GM18520 (cell line): ENCODE results near the gene PARP1.
"Not testable (repeated sequence)": the region's sequence is repeated elsewhere in the genome, so short reads cannot be mapped to it uniquely, and the experiment has no call there.

ENCODE experiments used
- ATAC-seq: cut with Tn5 transposase; IDR thresholded peaks from one replicate; pipeline ENCODE4 v1.9.1; 2021; ENCODE audit not compliant: unreplicated experiment

Gene PARP1

GRCh38 chr1:226407497-226408284, at the start of gene PARP1:
PARP1 (minus strand) TSS chr1:226408093; CDS start chr1:226407929, 164 bp downstream.
- peak; percentile 68 for ATAC-seq

DNA sequence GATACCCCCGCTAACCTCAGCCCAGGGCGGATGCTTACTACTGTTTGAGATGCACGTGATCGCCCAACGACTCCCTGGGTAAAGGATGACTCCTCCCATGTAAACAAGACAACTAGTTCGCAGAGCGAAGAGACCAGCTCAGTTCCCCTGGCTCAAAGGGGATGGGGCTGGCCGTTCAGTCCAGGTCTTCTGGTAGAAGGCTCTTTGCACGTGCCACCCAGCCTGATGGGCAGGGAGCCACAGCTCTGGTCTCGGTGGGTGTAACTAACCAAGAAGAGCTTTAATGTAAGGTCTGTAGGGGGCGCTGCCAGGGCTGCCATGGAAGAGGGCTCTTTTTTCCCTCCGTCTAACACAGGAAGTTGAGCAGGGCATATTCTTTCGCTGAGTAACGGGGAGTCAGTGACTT, 49.4 kb upstream of the PARP1 start:
- ATAC-seq: no peak

GRCh38 chr1:226455843-226456242, 48.0 kb upstream of the PARP1 start:
- no peak for ATAC-seq

- no peak for ATAC-seq
These were observed 46.5 kb upstream of the PARP1 start for GRCh38 chr1:226454349-226454748.

DNA sequence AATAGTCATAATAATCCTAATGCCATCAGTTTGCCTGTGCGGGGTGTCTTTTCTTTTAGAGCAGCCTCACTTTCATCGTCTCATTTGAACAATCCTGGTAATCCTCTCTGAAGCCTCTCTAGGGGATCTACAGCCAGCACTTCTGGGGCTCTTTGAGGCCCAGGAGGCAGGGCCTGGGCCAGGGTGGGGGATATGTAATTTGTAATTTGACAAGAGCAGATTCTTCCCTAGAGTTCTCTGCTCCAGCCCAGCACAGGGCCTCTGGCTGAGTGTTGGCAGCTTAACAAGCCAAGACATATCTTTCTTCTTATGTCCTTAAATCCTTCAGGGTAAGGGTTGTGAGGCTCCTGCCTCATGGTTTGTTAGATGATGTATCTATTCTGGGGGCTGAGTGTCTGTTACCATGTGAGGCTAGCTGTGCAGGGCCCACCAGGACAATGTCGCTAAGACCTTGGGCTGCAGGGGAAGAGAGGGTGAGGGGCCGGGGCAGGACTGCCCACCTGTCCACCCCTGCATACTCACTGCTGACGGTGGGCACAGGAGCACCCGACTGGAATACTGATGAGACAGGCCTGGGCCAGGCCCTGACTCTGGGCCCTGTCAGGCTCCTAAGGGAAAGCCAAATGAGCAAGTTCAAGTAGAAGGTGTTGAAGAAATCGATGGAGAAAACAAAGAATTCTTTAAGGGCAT, 45.3 kb upstream of the PARP1 start:
- no peak for ATAC-seq

DNA sequence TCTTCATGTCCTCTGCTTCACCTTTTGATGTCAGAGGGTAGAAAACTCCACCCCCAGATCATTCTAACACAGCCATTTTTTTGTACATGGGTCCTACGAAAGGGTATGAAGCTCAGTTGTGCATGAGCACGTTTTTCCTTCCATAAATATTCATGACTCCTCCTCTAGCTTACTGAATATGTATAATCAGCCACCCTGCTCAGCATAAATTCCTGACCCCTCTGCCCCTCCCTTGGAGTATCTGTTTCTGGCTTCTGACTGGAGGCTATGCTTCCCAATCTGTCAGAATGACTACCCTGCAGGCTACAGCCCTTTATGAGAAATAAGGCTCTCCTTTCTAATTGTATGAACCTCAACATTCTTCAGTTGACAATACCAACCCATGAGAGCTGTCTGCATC, 42.8 kb upstream of the PARP1 start:
- no peak for ATAC-seq

- ATAC-seq: no peak
These were observed 41.9 kb upstream of the PARP1 start for GRCh38 chr1:226449823-226450222.

GRCh38 chr1:226447932-226448665, 40.2 kb upstream of the PARP1 start:
- ATAC-seq: no peak

DNA sequence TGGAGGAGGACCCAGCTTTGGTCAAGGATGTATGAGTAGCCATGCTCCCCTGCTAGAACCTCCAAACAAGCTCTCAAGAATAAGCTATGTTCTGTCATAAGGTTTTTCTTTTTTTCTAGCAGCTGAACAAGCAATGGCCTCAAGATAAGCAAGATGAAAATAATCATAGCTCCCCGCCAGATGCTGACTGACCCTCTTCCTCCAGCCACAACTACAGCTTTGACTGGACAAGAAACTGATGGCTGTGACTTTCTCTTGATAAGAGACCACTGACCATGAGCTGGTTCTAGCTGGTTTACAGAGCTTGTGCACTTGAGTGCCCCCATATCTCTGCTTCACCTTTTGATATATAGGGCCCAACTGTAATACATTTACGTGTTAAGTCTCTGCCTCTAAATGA, 38.2 kb upstream of the PARP1 start:
- ATAC-seq: no peak

DNA sequence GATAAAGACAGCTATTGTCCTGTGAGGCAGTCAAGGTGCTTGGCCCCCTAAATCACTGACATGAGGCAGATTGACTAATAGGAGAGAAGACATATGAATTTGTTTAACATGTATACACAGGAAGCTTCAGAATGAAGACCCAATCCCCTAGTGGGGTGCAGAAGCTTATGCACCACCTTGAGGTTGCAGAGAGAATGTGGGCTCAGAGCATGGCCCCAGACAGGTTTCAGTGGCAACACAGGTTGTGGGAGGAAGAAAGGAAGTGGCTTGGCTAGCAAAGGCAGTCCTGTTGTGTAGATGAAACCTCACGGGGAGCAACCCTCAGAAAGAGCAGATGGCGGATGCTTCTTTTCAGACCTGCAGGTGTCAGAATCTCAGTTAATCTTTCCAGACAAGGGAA, 37.0 kb upstream of the PARP1 start:
- ATAC-seq: peak; percentile 99

- no peak for ATAC-seq
These were observed 35.5 kb upstream of the PARP1 start for GRCh38 chr1:226443439-226443838.

- ATAC-seq: no peak
These were observed 35.1 kb upstream of the PARP1 start for GRCh38 chr1:226443033-226443432.

- no peak for ATAC-seq
These were observed 33.7 kb upstream of the PARP1 start for GRCh38 chr1:226441629-226442028.

DNA sequence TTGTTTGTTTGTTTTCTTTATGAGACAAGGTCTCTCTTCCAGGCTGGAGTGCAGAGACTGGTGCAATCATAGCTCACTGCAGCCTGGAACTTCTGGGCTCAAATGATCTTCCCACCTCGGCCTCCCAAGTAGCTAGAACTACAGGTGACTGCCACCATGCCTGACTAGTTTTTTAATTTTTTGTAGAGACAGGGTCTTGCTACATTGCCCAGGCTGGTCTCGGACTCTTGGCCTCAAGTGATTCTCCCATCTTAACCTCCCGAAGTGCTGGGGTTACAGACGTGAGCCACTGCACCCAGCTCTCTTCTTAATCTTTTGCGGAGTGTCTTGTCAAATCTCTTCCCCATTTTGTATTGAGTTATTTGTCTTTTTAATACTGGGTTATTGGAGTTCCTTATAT, 32.6 kb upstream of the PARP1 start:
- ATAC-seq: no peak

- ATAC-seq: no peak
These were observed 30.1 kb upstream of the PARP1 start for GRCh38 chr1:226438007-226438406.

- no peak for ATAC-seq
These were observed 29.1 kb upstream of the PARP1 start for GRCh38 chr1:226436855-226437491.

DNA sequence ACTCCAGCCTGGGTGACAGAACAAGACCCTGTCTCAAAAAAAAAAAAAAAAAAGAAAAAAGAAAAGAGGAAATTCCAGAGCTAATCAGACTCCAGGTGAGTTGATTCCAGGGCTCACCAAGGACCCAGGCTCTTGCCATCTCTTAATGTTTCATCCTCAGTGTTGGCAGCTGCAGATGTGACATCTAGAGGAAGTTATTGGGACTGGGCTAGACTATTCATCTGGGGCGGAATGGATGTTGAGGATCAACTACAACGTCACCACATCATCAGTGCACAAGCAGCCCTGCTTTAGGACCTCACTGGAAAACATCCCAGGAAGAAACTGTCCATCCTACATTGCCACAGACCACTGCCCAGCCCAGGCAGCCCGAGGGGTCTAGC, 28.6 kb upstream of the PARP1 start:
- ATAC-seq: no peak

- no peak for ATAC-seq
These were observed 25.4 kb upstream of the PARP1 start for GRCh38 chr1:226433341-226433720.

DNA sequence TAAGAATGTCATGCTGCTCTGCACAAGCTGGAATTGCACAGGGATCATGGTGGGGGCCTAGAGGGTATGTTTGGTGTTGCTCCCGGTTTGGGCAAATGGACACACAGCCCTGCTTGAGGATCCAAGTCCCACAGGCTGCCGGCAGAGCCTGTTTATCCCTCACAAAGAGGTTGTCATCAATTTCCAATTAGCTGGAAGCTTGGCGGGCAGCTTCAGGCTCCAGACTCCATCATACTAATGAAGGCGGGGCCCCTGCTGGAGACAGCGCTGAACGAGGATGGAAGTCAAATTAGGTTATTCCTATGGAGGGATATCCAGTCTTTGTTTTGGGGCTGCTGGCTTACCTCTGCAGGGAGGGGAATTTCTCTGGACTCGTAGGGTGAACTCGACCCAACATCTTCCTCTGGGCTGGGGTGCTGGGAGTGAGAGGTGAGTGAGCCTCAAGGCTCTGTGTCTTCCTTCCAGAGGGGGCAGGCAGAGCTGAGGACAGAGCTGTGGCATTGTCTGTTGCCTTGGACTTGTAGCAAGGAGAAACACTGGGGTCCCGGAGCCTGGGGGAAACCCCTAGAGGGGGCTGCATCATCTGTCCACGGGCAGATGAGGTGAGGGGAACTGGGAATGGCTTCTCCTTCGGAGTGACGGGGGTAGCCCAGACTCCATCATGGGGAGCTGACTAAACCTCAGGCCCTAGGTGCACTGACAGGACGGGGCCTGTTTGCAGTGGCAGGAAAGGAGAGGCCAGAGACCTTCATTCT, 24.9 kb upstream of the PARP1 start:
- no peak for ATAC-seq

DNA sequence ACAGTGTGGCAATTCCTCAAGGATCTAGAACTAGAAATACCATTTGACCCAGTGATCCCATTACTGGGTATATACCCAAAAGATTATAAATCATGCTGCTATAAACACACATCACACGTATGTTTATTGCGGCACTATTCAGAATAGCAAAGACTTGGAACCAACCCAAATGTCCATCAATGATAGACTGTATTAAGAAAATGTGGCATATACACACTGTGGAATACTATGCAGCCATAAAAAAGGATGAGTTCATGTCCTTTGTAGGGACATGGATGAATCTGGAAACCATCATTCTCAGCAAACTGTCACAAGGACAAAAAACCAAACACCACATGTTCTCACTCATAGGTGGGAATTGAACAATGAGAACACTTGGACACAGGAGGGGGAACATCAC, 24.0 kb upstream of the PARP1 start:
- ATAC-seq: not testable (repeated sequence)
